ENCODE results near the gene MPP2.
"Not testable (repeated sequence)": the region's sequence is repeated elsewhere in the genome, so short reads cannot be mapped to it uniquely, and the experiment has no call there.

The MPP2 gene

DNA sequence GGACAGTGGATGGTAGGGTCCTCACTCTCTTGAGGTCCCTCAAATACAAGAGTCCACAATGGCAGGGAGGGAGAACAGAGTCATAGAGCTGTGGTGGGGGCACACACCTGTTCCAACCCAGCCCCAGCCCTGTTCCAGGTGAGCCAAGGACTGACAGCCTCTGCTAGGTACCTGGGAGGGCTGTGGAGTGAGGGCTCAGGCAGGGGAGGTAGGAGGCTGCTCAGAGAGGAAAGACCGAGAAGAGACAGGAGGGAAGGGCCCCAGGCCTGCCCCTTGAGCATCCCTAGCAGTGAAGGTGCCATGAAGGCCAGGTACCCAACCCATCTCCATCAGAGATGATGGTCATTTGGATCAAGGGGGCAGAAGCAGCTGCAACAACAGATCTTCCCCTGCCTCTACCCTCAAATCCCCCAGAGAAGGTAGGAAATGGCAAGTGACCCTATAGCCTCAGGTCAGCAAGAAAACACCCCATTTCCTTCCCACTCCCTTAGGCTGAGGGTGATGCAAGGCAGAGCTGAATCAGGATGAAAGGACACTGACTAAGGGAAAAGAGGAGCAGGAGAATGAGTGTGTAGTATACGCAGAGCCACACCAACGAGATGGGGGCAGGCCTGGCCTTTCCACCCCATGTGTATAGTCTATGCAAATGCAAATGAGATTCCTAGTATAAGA, 31.7 kb downstream of the MPP2 start:
- no peak for DNase-seq (ENCODE audit: low read depth in 2 of 2)

GRCh38 chr17:43874293-43874692, 33.0 kb downstream of the MPP2 start:
- no peak for DNase-seq (ENCODE audit: low read depth in 2 of 2)

GRCh38 chr17:43873815-43874214, 33.5 kb downstream of the MPP2 start:
- no peak for DNase-seq (ENCODE audit: low read depth in 2 of 2)

GRCh38 chr17:43873091-43873490, 34.2 kb downstream of the MPP2 start:
- DNase-seq (ENCODE audit: low read depth in 2 of 2): no peak

DNA sequence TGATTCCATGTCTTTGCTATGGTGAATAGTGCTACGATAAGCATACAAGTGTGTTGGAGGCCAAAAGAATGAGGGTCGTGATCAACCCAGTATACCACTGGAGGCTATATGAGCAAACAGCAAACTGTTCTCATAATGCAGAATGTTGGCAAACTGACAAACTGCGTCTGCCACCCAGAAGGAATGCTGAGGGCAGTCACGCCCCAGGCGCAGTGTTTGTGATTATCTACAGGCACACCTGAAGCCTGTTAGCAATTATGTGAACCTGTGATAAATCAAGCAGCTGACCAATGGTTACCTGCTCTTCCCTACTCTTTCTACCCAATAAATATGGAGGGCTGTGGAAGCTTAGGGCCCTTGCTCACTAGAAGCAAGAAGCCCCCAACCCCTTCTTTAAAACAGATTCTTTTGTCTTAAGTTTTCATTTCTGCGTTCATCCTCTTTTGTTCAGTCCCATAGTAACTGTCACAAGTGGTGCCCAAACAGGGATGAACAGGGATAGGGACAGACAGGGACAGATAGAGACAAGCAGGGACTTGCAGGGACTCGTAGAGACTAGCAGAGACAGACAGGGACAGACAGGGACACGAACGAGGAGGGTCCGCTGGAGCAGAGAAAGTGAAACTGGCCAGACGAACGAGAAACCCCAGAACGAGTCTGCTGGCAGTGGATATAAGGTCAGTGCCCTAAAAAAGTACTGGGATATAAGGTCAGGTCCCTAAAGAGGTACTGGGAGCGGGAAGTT, 35.2 kb downstream of the MPP2 start:
- no peak for DNase-seq (ENCODE audit: low read depth in 2 of 2)

GRCh38 chr17:43869031-43869430, 38.3 kb downstream of the MPP2 start:
- not testable (repeated sequence) for DNase-seq (ENCODE audit: low read depth in 2 of 2)

DNA sequence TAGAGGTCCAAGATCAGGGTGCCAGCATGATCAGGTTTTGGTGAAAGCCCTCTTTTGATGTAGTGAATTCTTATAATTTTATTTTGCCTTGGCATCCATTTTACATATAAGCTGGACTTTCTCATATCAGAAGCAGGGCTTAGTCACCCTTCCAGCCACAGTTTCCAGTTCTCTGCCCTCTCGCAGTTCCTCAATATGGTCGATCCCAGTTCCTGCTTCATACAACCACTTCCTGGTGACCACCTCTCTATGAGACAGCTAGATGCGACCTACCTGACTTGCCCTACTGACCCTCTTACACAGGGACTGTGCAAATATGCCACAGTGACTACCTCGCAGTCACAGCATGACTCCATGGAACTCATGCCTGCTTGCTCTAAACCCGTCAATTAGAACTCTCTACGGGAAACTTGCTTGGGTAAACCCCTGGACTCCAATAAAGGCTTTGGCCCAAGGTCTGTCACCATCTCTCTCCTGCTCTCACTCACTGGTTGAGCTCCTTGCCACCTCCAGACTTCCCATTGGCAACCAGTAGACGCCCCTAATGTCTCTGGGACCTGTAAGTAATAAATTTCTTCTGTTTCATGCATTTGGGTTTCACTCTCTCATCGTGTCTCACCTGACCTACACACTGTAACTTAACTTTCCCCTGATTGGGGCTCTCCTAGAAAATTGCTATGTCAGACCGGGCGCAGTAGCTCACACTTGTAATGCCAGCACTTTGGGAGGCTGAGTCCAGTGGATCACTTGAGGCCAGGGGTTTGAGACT, 38.9 kb downstream of the MPP2 start:
- no peak for DNase-seq (ENCODE audit: low read depth in 2 of 2)

GRCh38 chr17:43864161-43864984, 43.0 kb downstream of the MPP2 start:
- DNase-seq (ENCODE audit: low read depth in 2 of 2): no peak

DNA sequence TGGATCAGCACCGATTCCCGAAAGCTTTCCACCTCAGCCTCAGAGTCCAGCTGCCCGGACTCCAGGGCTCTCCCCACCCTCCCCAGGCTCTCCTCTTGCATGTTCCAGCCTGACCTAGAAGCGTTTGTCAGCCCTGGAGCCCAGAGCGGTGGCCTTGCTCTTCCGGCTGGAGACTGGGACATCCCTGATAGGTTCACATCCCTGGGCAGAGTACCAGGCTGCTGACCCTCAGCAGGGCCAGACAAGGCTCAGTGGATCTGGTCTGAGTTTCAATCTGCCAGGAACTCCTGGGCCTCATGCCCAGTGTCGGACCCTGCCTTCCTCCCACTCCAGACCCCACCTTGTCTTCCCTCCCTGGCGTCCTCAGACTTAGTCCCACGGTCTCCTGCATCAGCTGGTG, 45.4 kb downstream of the MPP2 start:
- no peak for DNase-seq (ENCODE audit: low read depth in 2 of 2)

DNA sequence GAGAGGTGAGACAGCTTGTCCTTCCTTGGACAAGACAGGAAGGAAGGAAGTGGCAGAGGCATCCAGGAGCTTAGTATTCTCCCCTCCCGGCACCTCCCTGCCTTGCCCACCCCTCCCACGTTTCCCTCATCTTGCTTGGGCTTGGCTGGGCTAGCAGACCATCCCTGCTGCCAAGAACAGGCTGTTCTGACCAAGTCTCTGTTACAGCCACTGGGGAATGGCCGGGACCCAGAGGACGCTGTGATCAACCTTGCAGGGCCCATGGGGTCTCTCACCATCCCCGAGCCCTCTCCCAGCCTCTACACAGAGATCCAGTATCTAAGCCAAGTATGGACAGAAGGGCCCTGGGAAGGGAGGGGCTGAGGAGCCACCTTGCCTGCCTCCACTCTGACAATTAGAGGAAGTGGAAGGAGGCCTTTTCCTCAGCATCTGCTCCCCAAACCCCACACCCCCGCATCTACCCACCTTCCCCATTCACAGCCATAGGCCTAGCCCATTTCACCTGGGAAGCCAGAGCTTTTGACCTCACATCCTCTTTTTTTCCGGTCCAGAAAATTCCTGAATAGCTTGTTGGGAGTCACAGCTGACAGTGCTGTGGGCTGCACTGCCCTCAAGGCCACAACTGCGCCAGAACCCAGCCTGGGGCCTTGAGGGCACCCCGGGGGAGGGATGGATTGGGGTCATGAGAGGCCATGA, 46.3 kb downstream of the MPP2 start:
- DNase-seq (ENCODE audit: low read depth in 2 of 2): no peak

GRCh38 chr17:43860077-43860725, 47.1 kb downstream of the MPP2 start:
- DNase-seq (ENCODE audit: low read depth in 2 of 2): no peak

- DNase-seq (ENCODE audit: low read depth in 2 of 2): no peak
Measured at GRCh38 chr17:43857957-43858600, 49.3 kb downstream of the MPP2 start.

DNA sequence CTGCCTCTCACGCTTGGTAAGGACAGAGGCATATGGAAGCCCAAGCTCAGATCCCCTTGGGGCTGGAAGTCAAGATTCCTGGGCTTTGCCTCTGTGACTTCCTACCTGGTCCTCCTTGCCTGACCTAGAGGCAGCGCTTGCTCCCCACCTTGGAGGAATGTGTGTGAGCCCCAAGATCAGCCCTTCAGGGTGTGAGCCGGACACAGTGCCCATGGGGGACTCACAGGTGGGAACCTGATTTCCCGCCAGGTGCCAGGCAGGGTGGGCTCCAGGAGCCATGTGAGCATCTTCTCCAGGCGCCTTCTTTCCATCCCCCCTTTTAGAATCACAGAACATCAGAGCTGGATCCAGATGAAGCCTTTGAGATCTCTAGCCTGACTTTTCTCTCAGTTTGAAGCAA, 50.2 kb downstream of the MPP2 start:
- DNase-seq (ENCODE audit: low read depth in 2 of 2): no peak

GRCh38 chr17:43856141-43856540, 51.2 kb downstream of the MPP2 start:
- DNase-seq (ENCODE audit: low read depth in 2 of 2): no peak

- no peak for DNase-seq (ENCODE audit: low read depth in 2 of 2)
Measured at GRCh38 chr17:43855061-43855460, 52.3 kb downstream of the MPP2 start.

DNA sequence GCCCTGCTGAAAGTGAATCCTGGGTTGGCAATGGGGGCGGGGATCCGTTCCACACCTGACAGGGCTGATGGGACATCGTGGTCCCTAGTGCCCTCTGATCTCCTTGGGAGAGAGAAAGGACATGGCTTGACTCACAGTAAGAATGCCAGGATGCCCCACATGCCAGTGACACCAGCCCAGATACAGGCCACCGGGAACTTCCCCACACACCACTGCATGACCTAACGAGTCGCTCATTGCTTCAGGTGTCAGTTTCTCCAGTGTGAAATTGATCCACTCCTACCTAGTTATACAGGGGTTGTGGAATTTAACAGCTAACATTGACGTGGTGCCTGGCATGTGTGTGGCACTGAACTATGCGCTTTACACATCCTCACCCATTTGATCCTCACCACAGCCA, 52.8 kb downstream of the MPP2 start:
- DNase-seq (ENCODE audit: low read depth in 2 of 2): no peak

DNA sequence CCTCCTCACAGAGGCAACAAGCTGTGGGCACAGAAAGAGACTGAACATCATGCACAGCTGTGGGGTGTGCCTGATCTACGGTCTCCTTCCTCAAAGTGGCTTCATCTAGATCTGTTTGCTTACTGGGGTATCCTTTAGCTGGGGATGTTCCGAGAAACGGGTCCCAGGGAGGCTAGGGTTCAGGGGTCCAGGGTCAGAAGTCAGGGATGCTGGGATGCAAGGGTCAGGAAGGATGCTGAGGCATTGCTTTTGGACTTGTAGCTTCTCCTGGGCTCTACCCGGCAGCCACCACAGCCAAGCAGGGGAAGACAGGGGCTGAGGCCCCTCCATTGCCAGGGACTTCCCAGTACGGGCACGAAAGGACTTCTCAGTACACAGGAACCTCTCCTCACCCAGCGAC, 53.8 kb downstream of the MPP2 start:
- no peak for DNase-seq (ENCODE audit: low read depth in 2 of 2)

GRCh38 chr17:43852571-43852970, 54.8 kb downstream of the MPP2 start:
- DNase-seq (ENCODE audit: low read depth in 2 of 2): no peak

DNA sequence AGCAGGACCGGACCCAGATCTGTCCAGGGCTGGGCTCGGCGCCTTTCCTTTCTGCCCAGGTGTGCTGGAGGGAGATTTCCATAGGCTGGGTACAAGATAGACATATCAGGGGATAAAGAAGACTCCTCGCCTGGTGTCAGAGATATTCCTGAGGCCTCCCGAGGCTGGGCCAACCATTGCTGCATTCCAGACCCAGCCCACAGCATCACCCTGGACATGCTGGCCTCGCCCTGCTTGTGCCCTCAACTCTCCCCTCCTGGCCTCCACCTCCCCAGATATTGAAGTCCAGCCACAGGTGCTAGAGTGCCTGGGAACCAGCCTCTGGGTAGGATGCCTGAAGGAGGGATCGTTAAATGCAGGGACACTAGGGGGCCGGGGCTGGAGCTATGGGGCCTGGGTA, 58.2 kb downstream of the MPP2 start:
- DNase-seq (ENCODE audit: low read depth in 2 of 2): no peak

GRCh38 chr17:43848601-43849000, 58.7 kb downstream of the MPP2 start:
- no peak for DNase-seq (ENCODE audit: low read depth in 2 of 2)
